ENCODE results near the gene DOCK9.

DOCK9 gene

DNA sequence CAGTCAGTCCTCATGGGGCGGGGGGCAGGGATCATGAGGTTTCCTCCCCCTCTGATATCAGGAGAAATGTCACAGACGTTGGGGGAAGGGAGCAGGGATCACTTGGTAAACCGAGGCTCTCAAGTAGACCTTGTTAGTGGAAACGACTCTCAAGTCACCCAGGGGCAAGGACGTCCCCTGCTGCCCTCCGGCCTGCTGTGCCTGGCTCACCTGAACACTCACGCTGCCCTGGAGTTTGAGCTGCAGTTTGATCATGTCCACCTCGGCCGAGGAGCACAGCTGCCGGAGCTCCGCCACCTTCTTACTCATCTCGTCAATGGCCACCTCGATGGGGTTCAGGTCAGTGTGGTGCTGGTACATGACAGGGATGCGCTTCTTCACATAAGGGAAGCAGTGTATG is 177.8 kb downstream of the DOCK9 start:
- Histone ChIP-seq H3K36me3 (ENCODE audit: control insufficient read depth, insufficient read depth, low read length, severe bottlenecking) (no peaks in the 10 kb centered on the region), H3K27me3 (replicated peaks; ENCODE audit: control insufficient read depth, insufficient read depth, low read length) (no peaks in the 10 kb centered on the region), H3K9me3 (ENCODE audit: control insufficient read depth, low read length) (no peaks in the 10 kb centered on the region), H3K9ac (ENCODE audit: low read length) (no peak overlapping the region), H3K4me1 (ENCODE audit: control insufficient read depth, insufficient read depth, low read length) (peaks cover 18% of the 10 kb centered on the region), H3K4me3 (ENCODE audit: low read length) (no peak overlapping the region)
- no peak for DNase-seq (ENCODE audit: low read depth)

DNA sequence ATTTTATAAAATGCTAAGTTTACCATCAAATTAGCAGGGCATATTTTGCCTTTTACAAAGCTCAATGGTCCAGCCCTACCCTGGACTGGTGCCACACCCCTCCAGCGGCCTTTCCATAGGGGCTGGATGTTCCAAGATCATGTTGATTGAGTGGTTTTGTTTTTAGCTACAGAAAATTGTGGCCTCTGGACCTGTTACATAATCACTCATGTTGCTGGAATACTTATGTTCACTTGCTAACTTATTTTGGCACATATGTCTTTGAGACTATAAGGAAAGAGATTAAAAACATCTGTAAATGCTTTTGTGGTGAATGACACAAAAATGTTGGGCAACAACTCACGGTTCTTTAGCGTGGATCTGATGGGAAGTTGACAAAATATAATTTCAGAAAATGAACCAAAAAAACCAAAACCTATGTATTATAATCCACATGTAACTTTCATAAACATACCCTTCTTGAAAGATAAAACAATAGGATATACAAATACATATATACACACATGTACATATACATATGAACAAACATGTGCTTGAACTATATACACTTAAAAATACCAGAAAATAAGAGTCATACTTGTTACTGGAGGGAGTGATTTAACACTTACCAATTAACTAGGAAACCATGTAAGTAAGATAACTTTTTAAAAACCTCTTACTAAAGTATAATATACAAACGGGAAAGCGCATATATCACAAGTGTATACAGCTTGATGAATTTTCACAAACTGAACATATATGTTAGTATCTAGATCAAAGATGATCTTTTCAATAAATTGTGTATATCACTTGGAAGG is 178.8 kb downstream of the DOCK9 start:
- Histone ChIP-seq H3K9ac (ENCODE audit: low read length) (no peak overlapping the region), H3K27me3 (replicated peaks; ENCODE audit: control insufficient read depth, insufficient read depth, low read length) (no peaks in the 10 kb centered on the region), H3K9me3 (ENCODE audit: control insufficient read depth, low read length) (no peaks in the 10 kb centered on the region), H3K36me3 (ENCODE audit: control insufficient read depth, insufficient read depth, low read length, severe bottlenecking) (peaks cover 6% of the 10 kb centered on the region), H3K4me1 (ENCODE audit: control insufficient read depth, insufficient read depth, low read length) (peaks cover 18% of the 10 kb centered on the region), H3K4me3 (ENCODE audit: low read length) (no peak overlapping the region)
- DNase-seq (ENCODE audit: low read depth): peak; percentile 94

DNA sequence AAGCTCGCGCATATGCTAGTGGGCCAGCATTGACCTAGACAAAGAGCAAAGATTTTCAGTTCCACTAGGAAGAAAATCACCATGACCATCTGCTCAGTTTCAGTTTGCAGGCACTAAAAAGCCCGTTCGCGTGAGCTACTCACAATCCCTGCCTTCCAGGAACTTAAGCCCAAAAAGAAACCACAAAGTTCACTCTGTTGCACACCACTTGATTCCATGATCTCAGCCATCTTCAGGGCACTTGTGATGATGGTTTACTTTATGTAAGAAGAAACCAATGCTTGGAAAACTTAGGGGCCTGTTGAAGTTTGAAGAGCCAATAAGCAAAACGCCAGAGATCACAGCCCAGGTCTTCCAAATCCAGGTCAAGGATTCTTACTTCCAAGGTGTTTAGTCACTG is 180.4 kb downstream of the DOCK9 start:
- H3K36me3 ChIP-seq (ENCODE audit: control insufficient read depth, insufficient read depth, low read length, severe bottlenecking): peaks cover 6% of the 10 kb centered on the region
- H3K4me1 ChIP-seq (ENCODE audit: control insufficient read depth, insufficient read depth, low read length): peaks cover 18% of the 10 kb centered on the region
- H3K9ac ChIP-seq (ENCODE audit: low read length): no peak overlapping the region
- no peak overlapping the region for H3K4me3 ChIP-seq (ENCODE audit: low read length)
- no peaks in the 10 kb centered on the region for H3K27me3 ChIP-seq (replicated peaks; ENCODE audit: control insufficient read depth, insufficient read depth, low read length)
- no peaks in the 10 kb centered on the region for H3K9me3 ChIP-seq (ENCODE audit: control insufficient read depth, low read length)
- no peak for DNase-seq (ENCODE audit: low read depth)

DNA sequence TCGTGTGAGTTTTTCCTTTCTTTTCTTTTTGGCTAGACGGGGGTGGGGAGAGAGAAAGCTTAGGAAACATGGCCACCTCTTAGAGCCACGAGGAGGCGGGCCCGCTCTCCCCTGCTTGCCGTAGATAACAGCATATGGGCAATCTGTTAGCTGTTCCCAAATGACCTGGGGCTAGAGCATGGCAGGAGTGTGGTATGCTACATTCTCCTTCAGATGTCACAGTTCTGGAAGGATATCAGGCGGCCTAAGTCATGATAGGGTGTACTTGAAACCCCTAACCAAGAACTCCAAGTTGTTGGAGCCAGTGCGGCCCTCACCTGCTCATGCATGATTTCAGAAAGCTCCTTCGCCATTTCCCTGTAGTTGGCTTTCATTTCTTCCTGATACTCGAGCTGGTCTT is 181.1 kb downstream of the DOCK9 start:
- H3K9ac ChIP-seq (ENCODE audit: low read length): no peak overlapping the region
- H3K4me3 ChIP-seq (ENCODE audit: low read length): no peak overlapping the region
- H3K27me3 ChIP-seq (replicated peaks; ENCODE audit: control insufficient read depth, insufficient read depth, low read length): no peaks in the 10 kb centered on the region
- DNase-seq (ENCODE audit: low read depth): no peak
- peaks cover 6% of the 10 kb centered on the region for H3K36me3 ChIP-seq (ENCODE audit: control insufficient read depth, insufficient read depth, low read length, severe bottlenecking)
- no peaks in the 10 kb centered on the region for H3K9me3 ChIP-seq (ENCODE audit: control insufficient read depth, low read length)
- H3K4me1 ChIP-seq (ENCODE audit: control insufficient read depth, insufficient read depth, low read length): peaks cover 18% of the 10 kb centered on the region

DNA sequence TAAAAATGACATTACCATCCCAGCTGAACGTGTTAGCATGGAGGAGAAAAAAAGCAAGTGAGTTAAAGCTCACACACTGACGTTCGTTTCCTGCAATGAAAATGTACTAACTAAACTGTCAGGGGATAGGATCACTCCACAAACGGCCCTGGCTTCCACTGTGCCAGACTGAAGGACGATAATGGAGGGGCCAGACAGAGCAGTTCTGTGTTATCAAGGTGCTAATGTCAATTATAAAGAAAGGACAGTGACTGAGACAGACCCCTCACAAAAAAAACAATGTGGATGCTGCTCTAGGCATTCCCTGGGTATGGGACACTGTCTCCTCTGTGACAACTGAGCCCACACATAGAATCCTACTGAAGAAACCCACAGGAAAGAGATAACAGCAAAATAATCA is 181.7 kb downstream of the DOCK9 start:
- Histone ChIP-seq H3K27me3 (replicated peaks; ENCODE audit: control insufficient read depth, insufficient read depth, low read length) (no peaks in the 10 kb centered on the region), H3K9me3 (ENCODE audit: control insufficient read depth, low read length) (no peaks in the 10 kb centered on the region), H3K4me3 (ENCODE audit: low read length) (no peak overlapping the region), H3K9ac (ENCODE audit: low read length) (no peak overlapping the region), H3K4me1 (ENCODE audit: control insufficient read depth, insufficient read depth, low read length) (peaks cover 18% of the 10 kb centered on the region), H3K36me3 (ENCODE audit: control insufficient read depth, insufficient read depth, low read length, severe bottlenecking) (peaks cover 6% of the 10 kb centered on the region)
- no peak for DNase-seq (ENCODE audit: low read depth)

DNA sequence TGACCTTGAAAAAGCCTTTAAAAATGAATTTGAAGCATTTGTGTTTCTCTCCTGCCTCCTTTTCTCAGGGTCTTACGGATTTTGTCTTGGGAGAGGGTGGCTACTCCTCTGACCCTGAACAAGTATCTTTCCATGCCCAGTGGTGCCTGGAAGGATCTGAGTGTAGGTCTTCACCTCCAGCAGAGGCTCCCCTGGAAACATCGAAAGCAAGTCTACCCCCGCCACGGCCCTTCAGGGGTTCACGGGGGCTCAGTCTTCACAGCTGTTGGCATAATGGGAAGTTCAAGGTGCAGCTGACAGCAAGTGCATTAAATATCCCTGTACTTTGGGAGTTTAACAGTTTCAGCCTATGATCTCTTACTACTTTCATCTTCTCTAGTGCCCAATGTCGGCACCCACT is 182.6 kb downstream of the DOCK9 start:
- Histone ChIP-seq H3K36me3 (ENCODE audit: control insufficient read depth, insufficient read depth, low read length, severe bottlenecking) (peaks cover 6% of the 10 kb centered on the region), H3K27me3 (replicated peaks; ENCODE audit: control insufficient read depth, insufficient read depth, low read length) (no peaks in the 10 kb centered on the region), H3K4me1 (ENCODE audit: control insufficient read depth, insufficient read depth, low read length) (peaks cover 18% of the 10 kb centered on the region), H3K9ac (ENCODE audit: low read length) (no peak overlapping the region), H3K4me3 (ENCODE audit: low read length) (no peak overlapping the region), H3K9me3 (ENCODE audit: control insufficient read depth, low read length) (no peaks in the 10 kb centered on the region)
- DNase-seq (ENCODE audit: low read depth): no peak

DNA sequence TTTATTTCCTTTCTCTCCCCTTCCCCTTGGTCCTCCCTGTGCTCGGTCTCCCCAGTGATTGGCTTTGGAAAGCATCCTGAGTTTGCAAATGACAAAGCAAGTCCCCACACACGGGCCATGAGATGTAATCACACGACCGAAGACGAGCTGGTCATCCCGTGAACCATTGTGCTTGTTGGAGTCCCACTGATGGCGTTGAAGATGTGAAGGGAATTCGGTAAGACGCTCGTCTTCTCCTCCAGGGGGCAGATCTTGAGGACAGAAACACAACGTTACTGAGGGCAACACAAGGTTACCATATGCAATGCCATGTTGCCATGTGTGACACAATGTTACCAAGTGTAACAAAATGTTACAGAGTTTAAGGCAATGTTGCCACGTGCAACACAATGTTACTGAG is 183.4 kb downstream of the DOCK9 start:
- Histone ChIP-seq H3K9ac (ENCODE audit: low read length) (no peak overlapping the region), H3K27me3 (replicated peaks; ENCODE audit: control insufficient read depth, insufficient read depth, low read length) (no peaks in the 10 kb centered on the region), H3K4me1 (ENCODE audit: control insufficient read depth, insufficient read depth, low read length) (peaks cover 16% of the 10 kb centered on the region), H3K4me3 (ENCODE audit: low read length) (no peak overlapping the region), H3K9me3 (ENCODE audit: control insufficient read depth, low read length) (no peaks in the 10 kb centered on the region), H3K36me3 (ENCODE audit: control insufficient read depth, insufficient read depth, low read length, severe bottlenecking) (peaks cover 6% of the 10 kb centered on the region)
- no peak for DNase-seq (ENCODE audit: low read depth)

DNA sequence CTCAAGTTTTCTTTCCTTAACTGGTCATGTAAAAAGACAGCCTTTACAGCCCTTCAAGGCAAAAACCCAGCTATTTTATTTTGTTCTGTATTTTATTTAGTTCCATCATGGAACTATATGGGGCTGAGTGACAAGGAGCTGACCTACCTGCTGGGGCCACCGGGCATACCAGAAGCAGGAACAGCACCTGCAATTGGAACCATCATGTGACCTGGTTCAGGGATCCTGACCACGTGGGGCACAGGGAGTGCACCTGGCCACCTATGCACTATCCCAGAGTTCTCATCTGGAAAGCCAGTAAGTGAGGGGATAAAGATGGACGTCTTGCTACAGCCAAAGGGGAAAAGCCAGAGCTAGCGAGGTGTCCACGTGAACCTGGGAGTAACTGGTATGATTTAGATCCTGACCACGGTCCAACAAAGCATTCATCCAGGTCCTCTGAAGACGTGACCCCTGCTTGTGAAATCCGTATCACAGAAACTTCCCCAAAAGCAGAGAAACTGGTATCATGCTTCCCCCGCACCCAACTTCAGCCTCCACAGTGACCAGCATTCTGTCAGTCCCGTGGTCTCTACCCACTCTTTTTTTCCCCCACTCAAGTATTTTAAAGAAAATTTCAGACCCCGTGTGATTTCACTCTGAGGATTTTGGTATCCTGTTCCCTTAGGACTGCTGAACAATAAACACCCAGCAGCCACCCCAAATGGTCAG is 184.9 kb downstream of the DOCK9 start:
- no peak for DNase-seq (ENCODE audit: low read depth)
- H3K4me3 ChIP-seq (ENCODE audit: low read length): no peak overlapping the region
- H3K9ac ChIP-seq (ENCODE audit: low read length): no peak overlapping the region
- H3K27me3 ChIP-seq (replicated peaks; ENCODE audit: control insufficient read depth, insufficient read depth, low read length): peaks cover 6% of the 10 kb centered on the region
- H3K36me3 ChIP-seq (ENCODE audit: control insufficient read depth, insufficient read depth, low read length, severe bottlenecking): peaks cover 6% of the 10 kb centered on the region
- H3K9me3 ChIP-seq (ENCODE audit: control insufficient read depth, low read length): no peaks in the 10 kb centered on the region
- peaks cover under 1% of the 10 kb centered on the region for H3K4me1 ChIP-seq (ENCODE audit: control insufficient read depth, insufficient read depth, low read length)

DNA sequence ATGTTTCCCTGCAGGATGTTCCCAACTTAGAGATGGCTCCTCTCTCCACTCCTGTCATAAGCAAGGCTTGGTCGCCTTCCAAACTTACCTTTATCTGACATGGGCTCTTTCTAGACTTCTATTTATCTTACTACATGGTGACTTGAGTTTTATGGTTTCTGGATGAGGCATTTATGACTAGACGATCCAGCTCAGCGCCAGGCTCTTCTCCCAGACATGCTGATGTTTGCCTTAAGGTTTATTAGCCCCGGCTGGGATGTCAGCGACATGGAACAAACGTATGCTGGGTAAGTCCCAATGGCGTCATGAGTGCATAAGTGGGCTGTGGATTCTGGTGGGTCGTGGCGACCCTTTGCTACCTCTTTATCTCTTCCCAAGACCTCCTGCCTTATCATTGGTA is 185.5 kb downstream of the DOCK9 start:
- Histone ChIP-seq H3K36me3 (ENCODE audit: control insufficient read depth, insufficient read depth, low read length, severe bottlenecking) (peaks cover 6% of the 10 kb centered on the region), H3K27me3 (replicated peaks; ENCODE audit: control insufficient read depth, insufficient read depth, low read length) (peaks cover 12% of the 10 kb centered on the region), H3K4me1 (ENCODE audit: control insufficient read depth, insufficient read depth, low read length) (no peaks in the 10 kb centered on the region), H3K9ac (ENCODE audit: low read length) (no peak overlapping the region), H3K9me3 (ENCODE audit: control insufficient read depth, low read length) (no peaks in the 10 kb centered on the region), H3K4me3 (ENCODE audit: low read length) (no peak overlapping the region)
- no peak for DNase-seq (ENCODE audit: low read depth)

DNA sequence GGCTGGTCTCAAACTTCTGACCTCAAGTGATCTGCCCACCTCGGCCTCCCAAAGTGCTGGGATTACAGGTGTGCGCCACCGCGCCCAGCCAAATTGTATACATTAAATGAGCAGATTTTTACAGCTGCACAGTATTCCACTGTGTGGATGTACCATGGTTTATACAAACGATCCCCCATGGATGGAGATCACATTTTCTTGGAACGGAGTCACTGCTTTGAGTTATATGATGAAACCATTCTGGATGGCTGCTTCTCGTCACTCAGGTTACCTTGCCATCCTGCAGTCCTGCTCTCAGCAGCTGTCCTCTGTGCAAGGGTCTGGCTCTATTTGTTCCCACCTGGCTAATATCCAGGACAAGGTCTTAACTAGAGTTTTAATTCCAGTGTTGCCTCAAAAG is 186.3 kb downstream of the DOCK9 start:
- Histone ChIP-seq H3K4me3 (ENCODE audit: low read length) (no peak overlapping the region), H3K4me1 (ENCODE audit: control insufficient read depth, insufficient read depth, low read length) (no peaks in the 10 kb centered on the region), H3K9ac (ENCODE audit: low read length) (no peak overlapping the region), H3K27me3 (replicated peaks; ENCODE audit: control insufficient read depth, insufficient read depth, low read length) (peaks cover 19% of the 10 kb centered on the region), H3K9me3 (ENCODE audit: control insufficient read depth, low read length) (no peaks in the 10 kb centered on the region), H3K36me3 (ENCODE audit: control insufficient read depth, insufficient read depth, low read length, severe bottlenecking) (peaks cover 6% of the 10 kb centered on the region)
- DNase-seq (ENCODE audit: low read depth): no peak

DNA sequence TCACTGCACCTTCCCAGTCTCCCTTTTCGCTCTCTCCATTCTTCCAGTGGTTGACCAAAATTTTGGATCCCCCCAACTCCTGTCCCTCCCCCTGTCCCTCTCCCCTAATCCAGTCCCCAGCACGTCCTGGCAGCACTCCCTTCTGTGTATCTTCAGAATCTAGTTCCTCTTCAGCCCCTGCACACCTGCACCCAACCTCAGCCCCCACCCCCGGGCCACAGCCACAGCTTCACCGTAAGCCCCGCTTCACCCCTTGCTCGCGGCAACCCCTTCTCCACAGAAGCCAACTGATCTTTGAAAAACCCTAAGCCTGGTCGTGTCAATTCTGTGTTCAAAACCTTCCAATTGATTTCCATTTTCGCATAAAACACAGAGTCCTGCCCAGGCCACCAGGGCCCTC is 189.9 kb downstream of the DOCK9 start:
- no peak for DNase-seq (ENCODE audit: low read depth)
- peaks cover 33% of the 10 kb centered on the region for H3K27me3 ChIP-seq (replicated peaks; ENCODE audit: control insufficient read depth, insufficient read depth, low read length)
- H3K9me3 ChIP-seq (ENCODE audit: control insufficient read depth, low read length): no peaks in the 10 kb centered on the region
- H3K4me3 ChIP-seq (ENCODE audit: low read length): no peak overlapping the region
- no peaks in the 10 kb centered on the region for H3K36me3 ChIP-seq (ENCODE audit: control insufficient read depth, insufficient read depth, low read length, severe bottlenecking)
- H3K4me1 ChIP-seq (ENCODE audit: control insufficient read depth, insufficient read depth, low read length): no peaks in the 10 kb centered on the region
- no peak overlapping the region for H3K9ac ChIP-seq (ENCODE audit: low read length)

Measured in adipocyte (in vitro differentiated cells).